Panc1 (cell line): ENCODE data around the gene PPM1H. TPM values are rescaled to one million over a fixed set of nuclear protein-coding genes. Genes with fewer than 3 reads are reported as not detected.

Source experiments
- ATAC-seq: fragments of 200-7000 bp; cut with Tn5 transposase; 2 replicates; pipeline ENCODE4 v1.9.1; 2020; ENCODE audit warnings: mild to moderate bottlenecking, moderate library complexity
- BruUV-seq: library from RNA; stranded (reverse); fragments of 400-500 nt; replicated peaks from 2 replicates; lab custom pipeline; 2021; lab: Mats Ljungman, UMichigan
- CTCF ChIA-PET: fragments of 300-600 bp; sonication (Branson Sonifier 250); formaldehyde crosslinking; loops from one replicate; lab custom pipeline; 2022; ENCODE audit warnings: antibody characterized with exemption; lab: Charles Lee
- POLR2A ChIA-PET: fragments of 300-600 bp; sonication (Branson Sonifier 250); formaldehyde crosslinking; loops from one replicate; lab custom pipeline; 2022; ENCODE audit warnings: antibody characterized with exemption; lab: Charles Lee
- DNase-seq: peaks from one replicate; pipeline ENCODE4 v3.0.0-alpha.2; 2010; ENCODE audit warnings: low read depth, low spot score
- H3K27ac ChIP-seq: 2 replicates; pipeline ENCODE4 v1.5.1; 2011; ENCODE audit warnings: mild to moderate bottlenecking, low read length, inconsistent platforms
- H3K27me3 ChIP-seq: fragments of 200-500 bp; sonication (Bioruptor generic); 2 replicates; pipeline ENCODE4 v1.6.0; 2014; ENCODE audit warnings: low read length, inconsistent platforms; ENCODE audit not compliant: control insufficient read depth, insufficient read depth
- H3K36me3 ChIP-seq: fragments of 200-500 bp; sonication (Bioruptor generic); 2 replicates; pipeline ENCODE4 v1.5.1; 2014; ENCODE audit warnings: inconsistent platforms, mild to moderate bottlenecking, low read length, moderate library complexity; ENCODE audit not compliant: control insufficient read depth, insufficient read depth
- H3K4me1 ChIP-seq: 2 replicates; pipeline ENCODE4 v1.5.1; 2011; ENCODE audit warnings: inconsistent platforms, mild to moderate bottlenecking, low read length, moderate library complexity; ENCODE audit not compliant: control insufficient read depth, insufficient read depth
- H3K4me3 ChIP-seq, 2 experiments: 2 replicates each; pipeline ENCODE4 v1.5.1; 2011 to 2012; ENCODE audit warnings: low read depth in 2 of 2, low read length in 2 of 2, mild to moderate bottlenecking in 2 of 2, inconsistent platforms in 1 of 2, moderate library complexity in 1 of 2
- H3K9me3 ChIP-seq: fragments of 200-500 bp; sonication (Bioruptor generic); 2 replicates; pipeline ENCODE4 v1.5.1; 2014; ENCODE audit warnings: low read depth, mild to moderate bottlenecking, inconsistent platforms, low read length, moderate library complexity; ENCODE audit not compliant: control insufficient read depth, insufficient read depth
- CTCF ChIP-seq: fragments of 450-650 bp; IDR thresholded peaks from 2 replicates; pipeline ENCODE4 v1.5.1; 2017; ENCODE audit warnings: mild to moderate bottlenecking
- POLR2AphosphoS5 ChIP-seq: IDR thresholded peaks from 2 replicates; pipeline ENCODE4 v1.6.1; 2012; ENCODE audit warnings: mild to moderate bottlenecking, low read depth, low read length, moderate library complexity
- REST ChIP-seq, 2 experiments: IDR thresholded peaks; 2 replicates each; pipeline ENCODE4 v1.6.1; 2011 to 2012; ENCODE audit warnings: low read depth in 2 of 2, control low read depth in 1 of 2, low read length in 1 of 2, mild to moderate bottlenecking in 1 of 2, moderate library complexity in 1 of 2; ENCODE audit not compliant: insufficient read depth in 1 of 2
- SIN3A ChIP-seq: IDR thresholded peaks from 2 replicates; pipeline ENCODE4 v1.6.1; 2012; ENCODE audit warnings: low read depth, mild to moderate bottlenecking, low read length, moderate library complexity, borderline replicate concordance; ENCODE audit not compliant: insufficient read depth
- TCF7L2 ChIP-seq: IDR thresholded peaks from 2 replicates; pipeline ENCODE4 v1.6.1; 2011; ENCODE audit warnings: mild to moderate bottlenecking, low read depth, low read length, inconsistent platforms
- in situ Hi-C: cut with HindIII; loops from 2 replicates; pipeline ENCODE4 v1.10.0; 2016; ENCODE audit warnings: low sequenced_read_pairs, low pct_unique_long_range_greater_than_20kb
- intact Hi-C: fragments of 100-400 bp; cut with micrococcal nuclease; formaldehyde crosslinking; loops from one replicate; pipeline ENCODE4 v1.10.0; 2022; ENCODE audit not compliant: unreplicated experiment
- total RNA-seq: library from RNA; stranded (reverse); gene quantifications from one replicate; pipeline ENCODE4 v1.2.1, GENCODE V29; 2021; ENCODE audit not compliant: unreplicated experiment

The PPM1H gene
- total RNA-seq, 1 experiment from 2014 or later: 22.9 TPM

GRCh38 chr12:62602255-62603060 lies 332.5 kb downstream of the PPM1H start:
- Histone ChIP-seq H3K9me3 (no peaks in the 10 kb centered on the region), H3K4me3 (peak overlapping the region; percentile 89 to 98), H3K4me1 (peaks cover 25% of the 10 kb centered on the region), H3K27ac (peak overlapping the region; percentile 94), H3K27me3 (no peaks in the 10 kb centered on the region), H3K36me3 (no peaks in the 10 kb centered on the region)
- in situ Hi-C loops: loop anchor here (25.0 kb wide), 1 partner anchor 185 kb away; no protein-coding TSS in a partner anchor
- POLR2A ChIA-PET: interaction anchor here (0.7 to 1.8 kb wide), 2 partner anchors 9 to 113 kb away, joined by 5 to 6 read pairs; no protein-coding TSS in a partner anchor
- no peak for TF ChIP-seq CTCF
- TF ChIP-seq TCF7L2: peak; percentile 84
- TF ChIP-seq SIN3A: 0 out of 2 replicates have a peak, but pooled peaks have one; percentile 40
- TF ChIP-seq POLR2AphosphoS5: peak; percentile 93
- TF ChIP-seq REST (IDR thresholded peaks at IDR 0.05; ENCODE audit: insufficient read depth in 1 of 2, low read depth in 2 of 2, low read length in 1 of 2): 0 out of 4 replicates have a peak, but pooled peaks of 1 of the 2 experiments have one; percentile 43
- intact Hi-C loops: loop anchor here (5.0 to 10.0 kb wide), 2 partner anchors 190 to 462 kb away; no protein-coding TSS in a partner anchor
- peak; percentile 87 for ATAC-seq
- no TSS peak for BruUV-seq
- DNase-seq: peak; percentile 46
- CTCF ChIA-PET: interaction anchor here (0.6 to 1.3 kb wide), 3 partner anchors 26 to 195 kb away, joined by 3 to 10 read pairs (median 3); no protein-coding TSS in a partner anchor

GRCh38 chr12:62601765-62602164 lies 333.2 kb downstream of the PPM1H start:
- TF ChIP-seq POLR2AphosphoS5: no peak
- no peak for TF ChIP-seq TCF7L2
- no peak for TF ChIP-seq SIN3A
- TF ChIP-seq REST (IDR thresholded peaks at IDR 0.05; ENCODE audit: insufficient read depth in 1 of 2, low read depth in 2 of 2, low read length in 1 of 2): no peak
- no peak for TF ChIP-seq CTCF
- ChIA-PET POLR2A (interaction anchor here (1.8 kb wide), 1 partner anchor 8 kb away, joined by 6 read pairs; no protein-coding TSS in a partner anchor), CTCF (interaction anchor here (1.1 kb wide), 1 partner anchor 196 kb away, joined by 3 read pairs; no protein-coding TSS in a partner anchor)
- intact Hi-C loops (loop anchor here (5.0 to 10.0 kb wide), 2 partner anchors 191 to 463 kb away; no protein-coding TSS in a partner anchor), in situ Hi-C loops (loop anchor here (25.0 kb wide), 1 partner anchor 186 kb away; no protein-coding TSS in a partner anchor)
- DNase-seq (no peak), ATAC-seq (no peak)
- no peaks in the 10 kb centered on the region for H3K36me3 ChIP-seq
- no peaks in the 10 kb centered on the region for H3K27me3 ChIP-seq
- BruUV-seq: TSS peak; percentile 93
- H3K27ac ChIP-seq: peak overlapping the region; percentile 94
- H3K9me3 ChIP-seq: no peaks in the 10 kb centered on the region
- H3K4me3 ChIP-seq: peak overlapping the region; percentile 89 to 98
- peaks cover 25% of the 10 kb centered on the region for H3K4me1 ChIP-seq
